NCI-H1048 (cell line): ENCODE measurements around the gene SCIMP.
"Not testable (repeated sequence)": the region's sequence is repeated elsewhere in the genome, so short reads cannot be mapped to it uniquely, and the experiment has no call there.

ENCODE experiments used
- DNase-seq: peaks from one replicate; lab custom pipeline; 2025; lab: John Stamatoyannopoulos, UW

SCIMP gene

DNA sequence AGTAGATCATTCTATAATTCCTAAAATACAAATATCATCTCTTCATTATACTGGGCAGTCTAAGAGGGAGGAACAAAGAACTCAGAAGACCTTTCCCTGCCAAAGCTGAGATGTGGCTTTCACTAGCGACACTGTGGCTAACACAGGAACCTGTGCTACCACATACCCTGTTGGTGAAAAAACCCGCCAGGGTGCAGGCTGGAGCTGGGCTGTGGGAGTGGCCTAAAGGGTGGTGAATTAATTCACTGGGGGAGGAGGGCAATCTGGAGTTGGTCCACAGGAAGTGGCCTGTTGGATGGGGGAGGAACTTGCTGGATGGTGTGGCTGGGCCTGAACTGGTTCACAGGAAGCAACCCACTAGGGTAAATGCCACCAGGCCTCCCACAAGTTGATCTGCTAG lies 50.4 kb downstream of the SCIMP start:
- no peak for DNase-seq

DNA sequence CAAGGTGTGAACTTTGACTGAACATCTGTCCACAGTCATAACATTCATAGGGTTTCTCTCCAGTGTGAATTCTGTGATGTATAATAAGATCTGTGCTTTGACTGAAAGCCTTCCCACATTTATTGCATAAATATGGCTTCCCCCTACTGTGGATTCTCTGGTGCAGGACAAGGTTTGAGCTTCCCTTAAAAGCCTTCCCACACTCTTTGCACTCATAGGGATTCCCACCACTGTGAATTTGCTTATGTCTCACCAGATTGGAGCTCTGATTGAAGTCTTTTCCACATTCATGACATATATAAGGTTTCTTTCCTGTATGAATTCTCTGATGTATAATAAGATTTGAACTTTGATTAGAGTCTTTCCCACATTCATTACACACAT lies 51.3 kb downstream of the SCIMP start:
- no peak for DNase-seq

DNA sequence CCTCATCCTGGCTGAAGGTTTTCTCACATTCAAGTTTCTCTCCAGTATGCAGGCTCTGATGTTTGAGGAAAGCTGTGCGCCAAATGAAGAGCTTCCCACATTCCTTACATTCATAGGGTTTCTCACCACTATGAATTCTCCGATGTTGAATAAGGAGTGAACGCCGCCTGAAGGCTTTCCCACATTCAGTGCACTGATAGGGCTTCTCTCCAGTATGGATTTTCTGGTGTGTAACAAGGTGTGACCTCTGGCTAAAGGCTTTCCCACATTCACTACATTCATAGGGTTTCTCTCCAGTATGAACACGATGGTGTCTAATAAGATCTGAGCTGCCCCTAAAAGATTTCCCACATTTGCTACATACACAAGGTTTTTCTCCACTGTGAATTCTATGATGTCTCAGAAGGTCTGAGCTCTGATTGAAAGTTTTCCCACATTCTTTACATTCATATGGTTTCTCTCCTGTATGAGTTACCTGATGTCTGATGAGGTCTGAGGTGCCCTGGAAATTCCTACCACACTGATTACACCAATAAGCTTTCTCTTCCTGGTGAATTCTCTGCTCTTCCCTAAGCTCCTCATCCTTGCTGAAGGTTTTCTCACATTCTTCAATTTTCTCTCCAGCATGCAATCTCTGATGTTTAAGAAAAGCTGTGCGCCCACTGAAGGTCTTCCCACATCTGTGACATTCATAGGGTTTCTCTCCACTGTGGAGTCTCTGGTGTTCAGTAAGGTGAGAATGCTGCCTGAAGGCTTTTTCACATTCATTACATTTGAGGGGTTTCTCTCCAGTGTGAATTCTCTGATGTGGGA lies 51.9 kb downstream of the SCIMP start:
- no peak for DNase-seq

DNA sequence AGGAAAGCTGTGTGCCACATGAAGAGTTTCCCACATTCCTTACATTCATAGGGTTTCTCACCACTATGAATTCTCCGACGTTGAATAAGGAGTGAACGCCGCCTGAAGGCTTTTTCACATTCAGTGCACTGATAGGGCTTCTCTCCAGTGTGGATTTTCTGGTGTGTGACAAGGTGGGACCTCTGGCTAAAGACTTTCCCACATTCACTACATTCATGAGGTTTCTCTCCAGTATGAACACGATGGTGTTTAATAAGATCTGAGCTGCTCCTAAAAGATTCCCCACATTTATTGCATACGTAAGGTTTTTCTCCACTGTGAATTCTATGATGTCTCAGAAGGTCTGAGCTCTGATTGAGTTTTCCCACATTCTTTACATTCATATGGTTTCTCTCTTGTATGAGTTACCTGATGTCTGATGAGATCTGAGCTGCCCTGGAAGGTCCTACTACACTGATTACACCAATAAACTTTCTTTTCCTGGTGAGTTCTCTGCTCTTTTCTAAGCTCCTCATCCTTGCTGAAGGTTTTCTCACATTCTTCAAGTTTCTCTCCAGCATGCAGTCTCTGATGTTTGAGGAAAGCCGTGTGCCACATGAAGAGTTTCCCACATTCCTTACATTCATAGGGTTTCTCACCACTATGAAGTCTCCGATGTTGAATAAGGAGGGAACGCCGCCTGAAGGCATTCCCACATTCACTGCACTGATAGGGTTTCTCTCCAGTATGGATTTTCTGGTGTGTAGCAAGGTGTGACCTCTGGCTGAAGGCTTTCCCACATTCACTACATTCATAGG lies 53.0 kb downstream of the SCIMP start:
- no peak for DNase-seq

DNA sequence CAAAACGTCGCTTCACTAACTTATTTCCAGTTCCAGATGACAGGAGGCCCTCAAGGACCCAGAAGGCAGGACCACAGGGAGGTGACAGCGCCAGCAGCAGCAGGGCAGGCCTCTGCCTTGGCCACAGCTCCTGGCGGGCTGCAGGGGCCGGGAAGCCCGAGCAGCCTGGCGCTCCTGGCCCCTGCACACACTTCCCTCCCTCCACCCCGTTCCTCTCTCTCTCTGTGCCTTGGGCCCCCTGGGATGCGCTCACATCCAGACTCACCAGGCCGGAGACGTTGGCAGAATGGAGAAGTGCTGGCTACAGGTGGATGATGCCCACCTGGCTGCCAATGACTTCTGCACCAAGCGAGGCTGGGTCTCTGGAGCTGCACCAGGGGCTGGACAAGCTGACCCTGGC lies 55.7 kb downstream of the SCIMP start:
- DNase-seq = no peak

DNA sequence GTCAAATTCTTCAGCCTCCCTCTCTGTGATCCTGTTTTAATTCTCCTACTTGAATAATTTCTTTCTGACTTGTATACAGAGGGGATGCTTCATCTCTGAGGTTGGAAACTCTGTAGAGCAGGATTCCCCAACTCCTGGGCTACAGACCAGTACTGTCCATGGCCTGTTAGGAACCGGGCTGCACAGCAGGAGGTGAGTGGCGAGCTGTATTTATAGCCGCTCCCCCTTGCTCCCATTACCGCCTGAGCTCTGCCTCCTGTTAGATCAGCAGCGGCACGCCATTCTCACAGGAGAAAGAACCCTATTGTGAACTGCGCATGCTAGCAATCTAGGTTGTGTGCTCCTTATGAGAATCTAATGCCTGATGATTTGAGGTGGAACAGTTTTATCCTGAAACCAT lies 59.6 kb downstream of the SCIMP start:
- DNase-seq = not testable (repeated sequence)

DNA sequence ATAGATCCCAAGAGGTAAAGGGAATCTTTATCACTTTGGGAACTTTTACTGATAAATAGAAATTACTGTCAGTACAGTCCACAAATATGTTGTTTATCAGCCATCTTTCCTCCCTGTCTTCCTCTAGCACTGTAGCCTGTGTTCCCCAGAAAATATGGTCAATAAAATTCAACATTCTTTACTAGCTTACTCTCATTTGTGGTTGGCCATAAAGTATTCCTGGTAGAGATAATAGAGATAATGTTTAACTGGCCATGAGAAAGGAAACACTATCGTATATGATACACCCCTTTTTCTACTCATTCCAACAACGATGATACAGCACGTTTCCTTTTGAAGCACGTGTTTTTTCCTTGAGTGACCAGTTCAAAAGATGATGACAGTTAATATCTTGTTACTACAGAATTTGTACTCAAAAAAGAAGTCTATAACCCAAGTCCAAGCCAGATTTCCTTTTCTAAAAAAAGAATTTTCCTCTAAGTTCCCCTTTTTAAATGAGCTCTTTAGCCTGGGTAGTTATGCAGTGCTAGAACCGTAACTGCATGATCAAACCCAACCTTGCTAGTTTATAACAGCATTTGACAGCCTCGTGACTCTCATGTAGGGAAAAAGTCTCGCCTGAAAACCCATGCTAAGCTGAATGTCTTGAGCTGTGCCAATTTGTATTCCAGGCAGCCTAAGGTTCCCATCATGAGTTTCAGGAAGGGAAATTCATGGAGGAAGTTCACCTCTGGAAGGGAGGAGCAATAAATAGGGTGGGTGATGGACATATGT lies 68.7 kb downstream of the SCIMP start:
- not testable (repeated sequence) for DNase-seq

DNA sequence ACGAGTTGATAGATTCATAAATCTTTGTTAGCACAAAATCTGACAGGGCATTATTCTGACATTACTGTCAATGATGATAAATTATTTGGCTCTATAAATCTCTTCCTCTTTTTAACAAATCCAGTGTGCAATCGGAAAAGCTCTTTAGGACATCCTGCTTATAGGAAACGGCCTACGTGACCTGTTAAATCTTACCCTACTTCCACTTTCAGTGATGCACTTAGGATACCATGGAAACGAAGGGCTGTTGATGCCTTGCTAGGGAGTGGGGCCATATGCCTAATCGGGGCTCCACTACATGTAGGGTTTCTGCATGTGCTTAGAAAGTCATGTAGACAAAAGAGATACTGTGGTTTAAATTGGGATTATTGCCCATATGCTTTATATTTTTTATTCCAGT lies 70.2 kb downstream of the SCIMP start:
- no peak for DNase-seq

DNA sequence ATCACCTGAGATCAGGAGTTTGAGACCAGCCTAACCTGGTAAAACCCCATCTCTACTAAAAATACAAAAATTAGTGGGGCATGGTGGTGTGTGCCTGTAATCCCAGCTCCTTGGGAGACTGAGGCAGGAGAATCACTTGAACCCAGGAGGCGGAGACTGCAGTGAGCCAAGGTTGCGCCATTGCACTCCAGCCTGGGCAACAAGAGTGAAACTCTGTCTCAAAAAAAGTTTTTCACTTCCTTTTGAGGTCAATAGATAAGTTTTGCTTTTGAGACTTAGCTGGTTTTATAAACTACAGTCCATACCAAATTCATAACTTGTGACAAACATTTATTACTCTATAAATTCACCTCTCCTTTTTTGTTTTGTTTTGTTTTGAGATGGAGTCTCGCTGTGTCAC lies 72.9 kb downstream of the SCIMP start:
- DNase-seq = not testable (repeated sequence)

DNA sequence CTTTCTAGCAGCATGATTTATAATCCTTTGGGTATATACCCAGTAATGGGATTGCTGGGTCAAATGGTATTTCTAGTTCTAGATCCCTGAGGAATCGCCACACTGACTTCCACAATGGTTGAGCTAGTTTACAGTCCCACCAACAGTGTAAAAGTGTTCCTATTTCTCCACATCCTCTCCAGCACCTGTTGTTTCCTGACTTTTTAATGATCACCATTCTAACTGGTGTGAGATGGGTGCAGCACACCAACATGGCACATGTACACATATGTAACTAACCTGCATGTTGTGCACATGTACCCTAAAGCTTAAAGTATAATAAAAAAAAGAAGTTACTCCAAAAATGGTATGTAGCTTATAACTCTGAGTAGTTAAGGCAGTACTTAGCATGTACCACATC lies 74.0 kb downstream of the SCIMP start:
- not testable (repeated sequence) for DNase-seq
